Vagina (tissue), 2 donors: ENCODE results near the gene USP12. TPM values are rescaled to one million over a fixed set of nuclear protein-coding genes. Genes with fewer than 3 reads are reported as not detected.

Experiments used
- DNase-seq, 2 donors: peaks; one replicate each; pipeline ENCODE4 v3.0.0-alpha.2; 2017; ENCODE audit errors: extremely low spot score in 2 of 2
- H3K27ac ChIP-seq: fragments of 200-600 bp; sonication (generic); one replicate; pipeline ENCODE4 v1.5.1; 2019
- H3K27me3 ChIP-seq: fragments of 200-600 bp; sonication (generic); one replicate; pipeline ENCODE4 v1.5.1; 2019
- H3K36me3 ChIP-seq, 2 donors: fragments of 200-600 bp; sonication (generic); one replicate each; pipeline ENCODE4 v1.5.1; 2017 to 2019
- H3K4me1 ChIP-seq: fragments of 200-600 bp; sonication (generic); one replicate; pipeline ENCODE4 v1.5.1; 2019
- H3K4me3 ChIP-seq, 2 donors: fragments of 200-600 bp; sonication (generic); 1 replicate in 1 of 2; 2 replicates in 1 of 2; pipeline ENCODE4 v1.5.1; 2016 to 2019
- H3K9me3 ChIP-seq: fragments of 200-600 bp; sonication (generic); one replicate; pipeline ENCODE4 v1.5.1; 2019
- CTCF ChIP-seq, 3 experiments: fragments of 450-650 bp in 2 of 3; fragments of 200-600 bp in 1 of 3; sonication (generic) in 1 of 3; IDR thresholded peaks; one replicate each; pipeline ENCODE4 v1.5.1; 2017 to 2019; ENCODE audit warnings: antibody characterized with exemption in 3 of 3, mild to moderate bottlenecking in 2 of 3, moderate library complexity in 2 of 3
- POLR2A ChIP-seq, 2 donors: fragments of 450-650 bp; IDR thresholded peaks; one replicate each; pipeline ENCODE4 v1.6.1; 2017; ENCODE audit warnings: antibody characterized with exemption in 2 of 2, mild to moderate bottlenecking in 2 of 2, moderate library complexity in 2 of 2
- POLR2AphosphoS5 ChIP-seq, 2 donors: sonication (generic); formaldehyde crosslinking; IDR thresholded peaks; one replicate each; pipeline ENCODE4 v1.9.0; 2017; ENCODE audit warnings: antibody characterized with exemption in 2 of 2, mild to moderate bottlenecking in 2 of 2, low read depth in 1 of 2; ENCODE audit not compliant: insufficient read depth in 1 of 2
- intact Hi-C: fragments of 100-400 bp; cut with DNase I; formaldehyde crosslinking; loops from one replicate; pipeline ENCODE4 v1.15.1; 2023
- total RNA-seq: library from RNA; depleted of rRNA; stranded (reverse); fragments of >200 nt; gene quantifications from one replicate; pipeline ENCODE4 v1.2.3, GENCODE V29; 2016

USP12 gene
- total RNA-seq, 1 donor from 2014 or later: 20.9 TPM

GRCh38 chr13:27023385-27024073 lies 148.1 kb downstream of the USP12 start:
- Histone ChIP-seq H3K36me3 (no peaks in the 10 kb centered on the region), H3K27ac (peak overlapping the region; percentile 7), H3K4me3 (no peak overlapping the region), H3K9me3 (no peaks in the 10 kb centered on the region), H3K27me3 (no peaks in the 10 kb centered on the region), H3K4me1 (peaks cover 7% of the 10 kb centered on the region)
- intact Hi-C loops: no loop called here
- TF ChIP-seq POLR2AphosphoS5 (IDR thresholded peaks at IDR 0.05; ENCODE audit: insufficient read depth in 1 of 2, low read depth in 1 of 2): no peak
- no peak for TF ChIP-seq CTCF (IDR thresholded peaks at IDR 0.05)
- no peak for TF ChIP-seq POLR2A (IDR thresholded peaks at IDR 0.05)
- DNase-seq: no peak

- Histone ChIP-seq H3K4me1 (peaks cover 7% of the 10 kb centered on the region), H3K27me3 (no peaks in the 10 kb centered on the region), H3K27ac (peak overlapping the region; percentile 7), H3K9me3 (no peaks in the 10 kb centered on the region), H3K4me3 (no peak overlapping the region), H3K36me3 (no peaks in the 10 kb centered on the region)
- no peak for DNase-seq
- intact Hi-C loops: no loop called here
- peak in 1 of 2 donors; percentile 27 for TF ChIP-seq POLR2AphosphoS5 (IDR thresholded peaks at IDR 0.05; ENCODE audit: insufficient read depth in 1 of 2, low read depth in 1 of 2)
- TF ChIP-seq CTCF (IDR thresholded peaks at IDR 0.05): no peak
These were observed 148.9 kb downstream of the USP12 start for GRCh38 chr13:27022571-27023311.

- Histone ChIP-seq H3K27me3 (no peaks in the 10 kb centered on the region), H3K9me3 (no peaks in the 10 kb centered on the region), H3K4me1 (peaks cover 7% of the 10 kb centered on the region), H3K4me3 (no peak overlapping the region), H3K36me3 (no peaks in the 10 kb centered on the region), H3K27ac (no peak overlapping the region)
- no peak for TF ChIP-seq POLR2AphosphoS5 (IDR thresholded peaks at IDR 0.05; ENCODE audit: insufficient read depth in 1 of 2, low read depth in 1 of 2)
- TF ChIP-seq CTCF (IDR thresholded peaks at IDR 0.05): no peak
- TF ChIP-seq POLR2A (IDR thresholded peaks at IDR 0.05): no peak
- no peak for DNase-seq
- intact Hi-C loops: no loop called here
These were observed 151.2 kb downstream of the USP12 start for GRCh38 chr13:27020415-27020814.

GRCh38 chr13:27018882-27019281 lies 152.7 kb downstream of the USP12 start:
- Histone ChIP-seq H3K36me3 (no peaks in the 10 kb centered on the region), H3K27ac (no peak overlapping the region), H3K4me1 (peaks cover 7% of the 10 kb centered on the region), H3K9me3 (no peaks in the 10 kb centered on the region), H3K4me3 (no peak overlapping the region), H3K27me3 (no peaks in the 10 kb centered on the region)
- intact Hi-C loops: no loop called here
- no peak for DNase-seq
- TF ChIP-seq CTCF (IDR thresholded peaks at IDR 0.05) (no peak), POLR2A (IDR thresholded peaks at IDR 0.05) (no peak), POLR2AphosphoS5 (IDR thresholded peaks at IDR 0.05; ENCODE audit: insufficient read depth in 1 of 2, low read depth in 1 of 2) (no peak)

- TF ChIP-seq POLR2A (IDR thresholded peaks at IDR 0.05): no peak
- no peak for TF ChIP-seq POLR2AphosphoS5 (IDR thresholded peaks at IDR 0.05; ENCODE audit: insufficient read depth in 1 of 2, low read depth in 1 of 2)
- no peak for TF ChIP-seq CTCF (IDR thresholded peaks at IDR 0.05)
- Histone ChIP-seq H3K27me3 (no peaks in the 10 kb centered on the region), H3K36me3 (no peaks in the 10 kb centered on the region), H3K9me3 (no peaks in the 10 kb centered on the region), H3K4me3 (no peak overlapping the region), H3K4me1 (peaks cover 7% of the 10 kb centered on the region), H3K27ac (no peak overlapping the region)
- intact Hi-C loops: no loop called here
- DNase-seq: no peak
These were observed 153.2 kb downstream of the USP12 start for GRCh38 chr13:27018344-27018861.
